NCI-H82 (cell line): Measurements from ENCODE around the gene TMED1.
A peak's percentile ranks its signal among the peaks of the same experiment; 100 is the strongest.
"Not testable (repeated sequence)": the region's sequence is repeated elsewhere in the genome, so short reads cannot be mapped to it uniquely, and the experiment has no call there.

Experiments used
- DNase-seq: peaks from one replicate; lab custom pipeline; 2025; lab: John Stamatoyannopoulos, UW

The TMED1 gene

GRCh38 chr19:10835754-10836478 lies at the start of gene TMED1:
Gene TMED1 (minus strand): TSS chr19:10836212. CDS start chr19:10836191, 21 bp downstream.
- DNase-seq, result peak; percentile 100

- no peak for DNase-seq
Observed at GRCh38 chr19:10885201-10886169, 49.5 kb upstream of the TMED1 start.

- DNase-seq, result no peak
Observed at GRCh38 chr19:10884274-10884673, 48.3 kb upstream of the TMED1 start.

GRCh38 chr19:10882108-10882457 lies 46.1 kb upstream of the TMED1 start:
- DNase-seq, result no peak

- DNase-seq, result peak; percentile 40
Observed at GRCh38 chr19:10881403-10882107, 45.5 kb upstream of the TMED1 start.

GRCh38 chr19:10878253-10878652 lies 42.2 kb upstream of the TMED1 start:
- DNase-seq, result no peak

- not testable (repeated sequence) for DNase-seq
Observed at GRCh38 chr19:10877608-10878007, 41.6 kb upstream of the TMED1 start.

- DNase-seq, result no peak
Observed at GRCh38 chr19:10876459-10877240, 40.6 kb upstream of the TMED1 start.

GRCh38 chr19:10874024-10874423 lies 38.0 kb upstream of the TMED1 start:
- DNase-seq, result no peak

- no peak for DNase-seq
Observed at GRCh38 chr19:10872546-10873107, 36.6 kb upstream of the TMED1 start.

GRCh38 chr19:10871711-10872545 lies 35.9 kb upstream of the TMED1 start:
- peak; percentile 51 for DNase-seq

GRCh38 chr19:10870955-10871603 lies 35.1 kb upstream of the TMED1 start, which contains the start of gene CARM1:
Gene CARM1 (plus strand): TSS chr19:10871553. CDS start chr19:10871703, 150 bp downstream.
- DNase-seq, result peak; percentile 99

- DNase-seq, result no peak
Observed at GRCh38 chr19:10870501-10870954, 34.5 kb upstream of the TMED1 start.

GRCh38 chr19:10869872-10870311 lies 33.9 kb upstream of the TMED1 start:
- DNase-seq, result not testable (repeated sequence)

GRCh38 chr19:10868872-10869547 lies 33.0 kb upstream of the TMED1 start:
- no peak for DNase-seq

- no peak for DNase-seq
Observed at GRCh38 chr19:10866495-10866894, 30.5 kb upstream of the TMED1 start.

GRCh38 chr19:10864538-10864899 lies 28.5 kb upstream of the TMED1 start:
- peak; percentile 85 for DNase-seq

GRCh38 chr19:10863107-10863717 lies 27.2 kb upstream of the TMED1 start:
- DNase-seq, result no peak
